GM21528 (cell line): ENCODE measurements around the gene PSME4.
"Not testable (repeated sequence)": the region's sequence is repeated elsewhere in the genome, so short reads cannot be mapped to it uniquely, and the experiment has no call there.

Experiments used
- ATAC-seq: cut with Tn5 transposase; IDR thresholded peaks from one replicate; pipeline ENCODE4 v1.9.1; 2021; ENCODE audit warnings: mild to moderate bottlenecking, moderate library complexity; ENCODE audit not compliant: unreplicated experiment, low FRiP score

PSME4 gene

GRCh38 chr2:53851052-53851757, 119.6 kb downstream of the PSME4 start:
- not testable (repeated sequence) for ATAC-seq

GRCh38 chr2:53848062-53848461, 122.7 kb downstream of the PSME4 start:
- ATAC-seq: no peak

- ATAC-seq: no peak
These were observed 127.2 kb downstream of the PSME4 start for GRCh38 chr2:53843595-53843994.

- ATAC-seq: no peak
These were observed 127.9 kb downstream of the PSME4 start for GRCh38 chr2:53842891-53843290.

- not testable (repeated sequence) for ATAC-seq
These were observed 129.1 kb downstream of the PSME4 start for GRCh38 chr2:53841651-53842050.

- no peak for ATAC-seq
These were observed 130.2 kb downstream of the PSME4 start for GRCh38 chr2:53840580-53840979.

GRCh38 chr2:53829980-53830290, 140.9 kb downstream of the PSME4 start:
- ATAC-seq: not testable (repeated sequence)

- no peak for ATAC-seq
These were observed 141.4 kb downstream of the PSME4 start for GRCh38 chr2:53829273-53829979.

GRCh38 chr2:53828331-53828730, 142.5 kb downstream of the PSME4 start:
- no peak for ATAC-seq

- ATAC-seq: no peak
These were observed 143.2 kb downstream of the PSME4 start for GRCh38 chr2:53827398-53828175.

GRCh38 chr2:53826587-53827397, 144.0 kb downstream of the PSME4 start:
- no peak for ATAC-seq

GRCh38 chr2:53826030-53826410, 144.8 kb downstream of the PSME4 start:
- ATAC-seq: no peak

- ATAC-seq: not testable (repeated sequence)
These were observed 147.2 kb downstream of the PSME4 start for GRCh38 chr2:53823639-53824038.

GRCh38 chr2:53821810-53822209, 149.0 kb downstream of the PSME4 start:
- no peak for ATAC-seq

GRCh38 chr2:53820711-53821110, 150.1 kb downstream of the PSME4 start:
- no peak for ATAC-seq

GRCh38 chr2:53820048-53820447, 150.7 kb downstream of the PSME4 start:
- no peak for ATAC-seq

- no peak for ATAC-seq
These were observed 151.2 kb downstream of the PSME4 start for GRCh38 chr2:53819634-53820033.

- no peak for ATAC-seq
These were observed 151.8 kb downstream of the PSME4 start for GRCh38 chr2:53818854-53819435.
